A172 (cell line): ENCODE data around the gene PFKM. TPM values are rescaled to one million over a fixed set of nuclear protein-coding genes. Genes with fewer than 3 reads are reported as not detected.
A peak's percentile ranks its signal among the peaks of the same experiment; 100 is the strongest.

Source experiments
- DNase-seq: peaks from one replicate; pipeline ENCODE4 v3.0.0-alpha.2; 2015; ENCODE audit warnings: low spot score
- total RNA-seq: library from RNA; depleted of rRNA; stranded (reverse); fragments of >200 nt; shearing (Covaris generic); gene quantifications from 2 replicates; pipeline ENCODE4 v1.2.3, GENCODE V29; 2014; rRNA removed

The PFKM gene
- total RNA-seq, 1 experiment from 2014 or later, result 73.6 TPM

- no peak for DNase-seq
Observed at GRCh38 chr12:48185181-48185919, 66.2 kb downstream of the PFKM start.

- no peak for DNase-seq
Observed at GRCh38 chr12:48187916-48188695, 68.9 kb downstream of the PFKM start.

GRCh38 chr12:48189331-48190125, 70.4 kb downstream of the PFKM start:
- DNase-seq, result peak; percentile 52

- DNase-seq, result no peak
Observed at GRCh38 chr12:48191096-48191495, 71.9 kb downstream of the PFKM start.

- DNase-seq, result no peak
Observed at GRCh38 chr12:48192861-48193260, 73.7 kb downstream of the PFKM start.

- no peak for DNase-seq
Observed at GRCh38 chr12:48193623-48194022, 74.5 kb downstream of the PFKM start.

- DNase-seq, result no peak
Observed at GRCh38 chr12:48194799-48195201, 75.6 kb downstream of the PFKM start.

Other genes with a start within 250 kb of the PFKM start
- 2.5 and 3.3 TPM in 2 replicates for gene VDR, start 214.4 kb upstream of the PFKM start, total RNA-seq
- 211 and 295 TPM in 2 replicates for gene TMEM106C, start 155.8 kb upstream of the PFKM start, total RNA-seq
- not detected in 2 replicates for gene COL2A1, start 114.9 kb upstream of the PFKM start, total RNA-seq
- 27.3 and 32.7 TPM in 2 replicates for gene SENP1, start 13.3 kb upstream of the PFKM start, total RNA-seq
- gene ASB8, start 38.2 kb downstream of the PFKM start, total RNA-seq, result 15.4 and 17.2 TPM in 2 replicates
- 0.29 TPM in 1 of 2 replicates, not detected in the other for gene CCDC184, start 64.3 kb downstream of the PFKM start, total RNA-seq
- not detected in 2 replicates for gene OR10AD1, start 83.9 kb downstream of the PFKM start, total RNA-seq
- gene ZNF641, start 231.6 kb downstream of the PFKM start, total RNA-seq, result 8.4 and 15.1 TPM in 2 replicates